Activated CD8-positive, alpha-beta memory T cell treated with anti-CD3 and anti-CD28 coated beads for 24 hours (primary cell): Measurements from ENCODE around the gene ZFHX3.

Experiments used
- DNase-seq: peaks from one replicate; pipeline ENCODE4 v3.0.0-alpha.2; 2020

The ZFHX3 gene

DNA sequence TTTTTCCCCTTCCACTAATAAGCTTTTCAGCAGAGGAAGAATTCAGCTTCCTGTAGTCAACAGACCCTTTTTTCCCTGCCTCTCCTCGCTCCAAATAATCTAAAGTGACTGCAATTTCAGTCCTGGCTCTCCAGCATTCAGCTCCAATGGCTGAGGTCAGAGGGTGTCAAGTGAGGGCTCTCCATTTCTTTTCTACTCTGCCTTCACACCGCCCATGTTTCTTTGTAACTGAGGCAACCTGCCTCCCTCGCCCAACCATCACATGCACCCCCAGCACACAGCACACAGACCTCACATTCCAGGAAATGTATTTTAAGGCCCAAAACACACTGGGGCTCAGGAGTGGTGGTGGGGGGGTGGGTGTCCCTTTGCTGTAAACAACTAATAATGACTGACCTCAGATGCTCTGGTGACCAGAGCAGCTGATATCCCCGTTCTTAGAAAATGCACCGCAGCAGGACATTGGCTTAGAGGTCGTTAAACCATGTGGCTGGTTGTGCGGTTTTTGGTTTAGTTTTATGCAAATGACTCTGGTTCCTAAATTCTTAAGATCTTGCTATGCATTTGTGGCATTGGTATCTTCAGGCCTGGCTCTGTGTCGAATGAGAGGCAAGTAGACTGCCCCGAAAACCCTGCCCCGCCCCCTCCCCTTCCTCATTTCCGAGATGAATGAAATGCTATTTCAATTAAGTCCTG lies 203.6 kb downstream of the ZFHX3 start:
- no peak for DNase-seq

DNA sequence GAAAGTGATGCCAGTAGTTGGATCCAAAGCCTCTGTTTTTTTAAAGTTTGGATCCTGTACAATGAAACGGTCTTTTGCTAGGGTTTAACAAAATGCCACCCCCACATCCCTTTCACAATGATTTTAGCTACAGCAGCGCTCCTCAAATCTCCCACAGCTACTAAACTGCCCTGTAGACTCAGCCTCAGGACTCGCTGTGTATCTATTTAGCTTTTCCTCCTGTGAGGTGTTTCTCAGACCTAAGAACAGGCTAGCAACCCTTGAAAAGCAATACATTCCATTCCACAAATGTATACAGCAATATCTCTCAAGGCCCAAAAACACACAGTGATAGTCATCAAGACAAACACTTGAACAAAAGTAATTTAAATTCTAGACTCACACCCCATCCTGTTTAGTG lies 206.4 kb downstream of the ZFHX3 start:
- DNase-seq, result no peak

DNA sequence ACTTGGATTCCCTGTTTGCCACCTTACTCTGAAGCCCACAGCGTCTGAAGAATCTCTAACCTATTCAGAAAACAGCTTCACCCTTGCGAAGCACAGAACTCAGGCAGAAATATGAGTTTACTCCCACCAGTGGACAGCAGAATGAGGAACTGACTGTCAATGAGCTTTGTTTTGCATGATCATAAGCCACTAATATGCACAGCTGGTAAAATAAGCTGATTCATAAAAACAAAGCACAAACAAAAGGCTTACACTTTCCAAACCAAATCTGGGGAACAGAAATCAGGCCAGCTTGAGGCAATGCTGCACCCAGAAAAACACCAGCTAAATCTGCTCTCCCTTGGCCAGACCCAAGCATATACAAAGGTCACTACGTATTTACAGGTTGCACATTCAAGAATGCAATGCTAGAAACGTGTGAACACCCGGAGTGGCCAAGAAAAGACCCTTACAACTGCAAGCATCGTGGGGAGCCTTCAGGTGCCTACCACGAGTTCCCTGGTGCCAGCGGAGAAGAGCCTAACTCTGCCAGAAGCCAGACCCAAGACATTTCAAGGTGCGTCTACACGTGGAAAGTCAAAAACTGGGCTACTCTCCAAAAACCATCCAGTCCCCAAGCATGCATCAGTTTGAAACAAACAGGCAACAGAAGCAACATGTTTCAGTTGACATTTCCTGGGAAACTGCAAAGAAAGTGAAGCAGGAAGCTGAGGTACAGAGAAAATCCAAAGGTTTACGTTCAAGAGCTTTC lies 207.1 kb downstream of the ZFHX3 start:
- DNase-seq, result no peak

DNA sequence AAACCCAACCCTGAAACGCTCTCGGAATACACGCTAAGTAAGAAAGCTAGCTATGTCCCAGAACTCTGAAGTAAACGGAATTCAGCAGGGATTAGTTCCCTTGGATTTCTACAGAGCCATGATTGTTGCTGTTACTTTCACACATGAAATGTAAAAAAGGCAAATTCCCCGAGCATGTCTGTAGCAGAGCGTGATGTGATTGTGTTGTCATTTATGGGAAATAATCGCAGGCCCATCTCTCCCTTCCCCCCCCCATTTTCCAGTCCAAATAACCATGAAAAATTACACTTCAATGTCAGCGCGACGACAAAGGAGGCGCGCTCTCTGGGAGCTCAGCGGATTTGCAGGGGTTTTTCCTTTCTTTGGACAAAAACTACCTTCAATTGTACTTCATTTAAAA lies 209.0 kb downstream of the ZFHX3 start:
- DNase-seq, result no peak

DNA sequence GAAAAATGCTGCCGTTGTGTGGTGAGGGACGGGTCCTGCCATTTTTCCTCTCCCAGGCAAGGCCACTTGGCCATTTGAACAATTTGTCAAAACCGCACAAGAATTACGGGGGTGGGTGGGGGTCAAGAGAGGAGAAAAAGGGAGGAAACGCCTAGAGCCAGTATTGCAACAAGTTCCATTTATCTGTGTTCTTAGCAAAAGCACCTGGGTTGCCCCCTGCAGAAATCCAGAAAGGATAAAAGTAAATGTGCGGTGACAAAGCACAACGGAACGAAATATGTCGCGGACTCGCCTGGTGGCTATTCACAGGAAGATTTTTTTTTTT lies 209.4 kb downstream of the ZFHX3 start:
- DNase-seq, result no peak

DNA sequence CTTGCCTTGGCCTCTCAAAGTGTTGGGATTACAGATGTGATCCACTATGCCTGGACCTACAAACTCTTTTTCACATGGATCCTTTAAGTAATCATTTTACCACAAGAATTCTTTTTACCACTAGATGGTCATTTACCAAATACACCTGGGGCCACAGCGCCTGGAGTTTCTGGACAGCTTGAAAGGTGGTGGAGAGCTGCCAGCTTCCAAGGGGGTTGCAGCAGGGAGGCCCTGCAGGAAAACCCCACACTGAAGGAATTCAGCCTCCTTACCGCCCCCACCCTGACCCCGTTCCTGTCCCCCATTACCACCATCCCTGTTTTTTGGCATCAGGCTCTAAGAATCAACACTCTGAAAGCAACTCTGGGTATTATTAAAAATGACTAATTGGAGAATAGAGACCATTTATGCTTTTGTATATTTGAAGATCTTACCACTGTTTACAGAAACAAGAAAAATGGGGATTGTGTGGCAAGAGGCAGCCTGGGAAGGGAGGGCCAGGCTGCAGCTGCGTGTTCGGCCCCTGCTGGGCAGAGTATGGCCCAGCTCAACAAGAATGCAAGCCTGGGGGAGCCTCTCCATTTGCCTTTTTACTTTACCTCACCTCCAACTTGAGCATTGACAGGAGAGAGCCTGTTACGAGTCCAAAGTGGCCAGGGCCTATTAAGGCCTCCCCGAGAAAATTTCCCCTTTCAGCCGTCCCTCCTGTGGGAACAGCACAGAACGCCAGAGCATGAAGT lies 209.9 kb downstream of the ZFHX3 start:
- no peak for DNase-seq

DNA sequence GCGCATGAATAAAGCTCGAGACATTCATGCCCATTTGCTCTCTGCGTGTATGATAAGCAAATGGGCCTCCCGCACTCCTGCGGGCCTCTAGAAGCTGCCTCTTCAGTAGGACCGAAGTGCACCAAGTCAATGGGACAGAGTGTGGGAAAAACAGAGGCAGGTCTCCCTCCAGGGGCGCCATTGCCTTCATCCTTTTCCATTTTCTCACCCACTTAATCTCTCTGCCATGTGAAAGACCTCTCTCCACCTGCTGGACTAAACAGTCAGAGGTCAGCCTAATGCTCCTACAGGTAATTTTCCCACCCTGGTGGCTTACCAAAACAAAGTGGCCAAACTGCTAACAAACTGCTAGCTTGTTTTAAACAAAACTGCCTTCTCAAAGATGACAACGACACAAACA lies 210.9 kb downstream of the ZFHX3 start:
- DNase-seq, result no peak

DNA sequence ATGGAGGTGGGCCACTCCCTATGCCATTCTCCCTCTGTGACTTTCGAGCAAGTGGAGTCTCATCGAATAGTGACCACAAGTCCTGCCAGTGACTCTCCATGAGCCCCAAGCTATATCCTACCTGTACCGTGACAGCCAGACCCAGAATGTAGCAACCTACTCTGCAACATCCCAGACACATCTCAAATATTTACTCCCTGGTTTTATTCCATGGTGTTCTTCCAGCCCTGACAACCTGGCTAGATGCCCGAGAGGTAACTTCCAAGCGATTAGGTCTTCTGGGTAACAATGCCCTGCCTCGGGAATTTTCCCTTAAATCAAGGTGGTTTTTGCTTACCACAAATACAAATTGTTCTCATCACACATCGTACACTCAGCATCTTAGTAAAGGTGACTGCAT lies 211.7 kb downstream of the ZFHX3 start:
- no peak for DNase-seq

DNA sequence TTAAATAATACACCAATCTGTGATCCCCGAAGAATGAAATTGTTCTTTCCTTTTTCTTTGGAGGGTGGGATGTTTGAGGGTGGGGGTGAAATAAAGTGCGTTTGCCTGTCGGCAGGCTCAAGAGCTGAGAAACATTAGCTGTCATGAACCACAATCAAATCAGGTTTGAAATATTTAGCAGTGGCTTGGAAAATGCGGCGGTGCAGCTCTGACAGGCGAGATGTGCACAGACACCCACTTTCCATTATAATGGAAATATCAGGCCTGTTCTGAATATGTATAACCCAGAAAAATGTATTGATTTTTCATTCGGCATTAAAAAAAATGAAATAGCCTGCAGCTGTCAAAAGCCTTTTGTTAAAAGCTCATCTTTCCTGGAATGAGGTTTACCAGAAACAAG lies 212.8 kb downstream of the ZFHX3 start:
- no peak for DNase-seq

DNA sequence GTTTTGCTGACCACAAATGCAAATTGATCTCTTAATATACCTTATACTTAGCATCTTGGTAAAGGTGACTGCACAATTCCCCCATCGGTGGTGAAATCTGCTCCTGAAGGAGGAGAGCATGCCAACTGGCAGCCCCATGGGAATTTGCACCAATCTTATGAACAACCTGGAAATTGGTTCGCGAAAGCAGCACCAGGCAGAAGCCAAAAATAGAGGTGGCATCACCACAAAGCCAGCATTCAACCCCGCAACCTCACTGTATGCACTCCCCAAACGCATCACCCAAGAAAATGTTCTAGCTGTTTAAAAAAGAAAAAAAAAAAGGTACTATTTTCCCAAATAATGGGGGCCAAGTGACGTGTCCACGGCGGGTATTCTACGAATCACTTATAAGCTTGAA lies 213.4 kb downstream of the ZFHX3 start:
- no peak for DNase-seq

DNA sequence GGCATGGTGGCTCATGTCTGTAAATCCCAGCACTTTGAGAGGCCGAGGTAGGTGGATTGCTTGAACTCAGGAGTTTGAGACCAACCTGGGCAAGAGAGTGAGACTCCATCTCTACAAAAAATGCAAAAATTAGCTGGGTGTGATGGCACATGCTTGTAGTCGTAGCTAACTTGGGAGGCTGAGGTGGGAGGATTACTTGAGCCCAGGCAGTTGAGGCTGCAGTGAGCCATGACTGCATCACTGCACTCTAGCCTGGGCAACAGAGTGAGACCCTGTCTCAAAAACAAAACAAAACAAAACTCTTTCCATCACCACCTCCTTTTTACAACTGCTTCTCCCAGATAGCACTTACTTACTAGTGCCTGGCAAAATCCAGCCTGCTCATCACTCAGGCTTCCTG lies 214.0 kb downstream of the ZFHX3 start:
- DNase-seq, result no peak

DNA sequence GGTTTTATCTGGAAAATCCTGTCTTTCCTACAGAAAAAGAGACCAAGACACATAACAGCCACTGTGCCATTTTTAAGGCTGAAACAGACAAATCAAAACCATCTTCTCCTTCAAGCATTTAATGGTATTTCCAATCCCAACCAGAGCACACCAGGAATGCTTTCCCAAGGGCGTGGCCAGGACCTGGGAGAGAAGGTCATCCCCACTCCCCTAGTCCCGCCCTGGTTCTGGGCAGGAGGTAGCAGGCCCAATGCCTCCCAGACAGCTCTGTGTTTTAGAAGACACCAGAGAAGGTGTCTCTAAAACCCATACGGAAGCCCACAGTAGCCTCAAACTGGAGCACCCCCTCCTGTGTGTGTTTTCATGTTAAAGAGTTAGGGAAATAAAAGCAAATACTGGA lies 214.4 kb downstream of the ZFHX3 start:
- DNase-seq, result no peak

DNA sequence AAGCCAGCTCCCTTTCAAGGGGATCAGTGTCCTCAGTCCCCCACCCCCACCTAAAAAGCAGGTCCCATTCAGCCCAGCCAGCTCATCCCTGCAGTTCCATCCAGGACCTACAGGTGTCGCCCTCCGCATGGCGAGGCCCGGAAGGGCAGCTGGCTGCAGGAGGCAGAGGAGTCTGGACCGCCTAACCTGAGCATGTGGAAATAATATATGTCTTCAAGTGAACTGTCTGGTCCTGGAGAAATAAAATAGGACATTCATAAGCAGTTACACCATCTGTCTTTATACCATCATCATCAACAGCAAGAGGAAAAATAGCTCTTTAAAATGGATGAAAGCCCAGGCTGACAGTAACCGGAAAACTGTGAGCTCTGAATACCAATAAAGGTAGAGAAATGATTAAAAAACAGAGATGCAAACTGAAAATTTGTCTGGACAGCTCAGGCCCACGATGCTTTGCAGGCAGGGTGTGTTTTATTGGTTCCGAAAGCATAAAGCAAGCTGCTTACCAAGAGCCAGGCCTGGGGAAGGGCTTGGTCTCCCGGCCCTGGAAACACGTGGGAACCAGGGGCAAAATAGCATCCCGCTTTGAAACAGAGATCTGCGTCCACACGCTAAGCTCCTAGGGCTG lies 215.2 kb downstream of the ZFHX3 start:
- peak; percentile 89 for DNase-seq

DNA sequence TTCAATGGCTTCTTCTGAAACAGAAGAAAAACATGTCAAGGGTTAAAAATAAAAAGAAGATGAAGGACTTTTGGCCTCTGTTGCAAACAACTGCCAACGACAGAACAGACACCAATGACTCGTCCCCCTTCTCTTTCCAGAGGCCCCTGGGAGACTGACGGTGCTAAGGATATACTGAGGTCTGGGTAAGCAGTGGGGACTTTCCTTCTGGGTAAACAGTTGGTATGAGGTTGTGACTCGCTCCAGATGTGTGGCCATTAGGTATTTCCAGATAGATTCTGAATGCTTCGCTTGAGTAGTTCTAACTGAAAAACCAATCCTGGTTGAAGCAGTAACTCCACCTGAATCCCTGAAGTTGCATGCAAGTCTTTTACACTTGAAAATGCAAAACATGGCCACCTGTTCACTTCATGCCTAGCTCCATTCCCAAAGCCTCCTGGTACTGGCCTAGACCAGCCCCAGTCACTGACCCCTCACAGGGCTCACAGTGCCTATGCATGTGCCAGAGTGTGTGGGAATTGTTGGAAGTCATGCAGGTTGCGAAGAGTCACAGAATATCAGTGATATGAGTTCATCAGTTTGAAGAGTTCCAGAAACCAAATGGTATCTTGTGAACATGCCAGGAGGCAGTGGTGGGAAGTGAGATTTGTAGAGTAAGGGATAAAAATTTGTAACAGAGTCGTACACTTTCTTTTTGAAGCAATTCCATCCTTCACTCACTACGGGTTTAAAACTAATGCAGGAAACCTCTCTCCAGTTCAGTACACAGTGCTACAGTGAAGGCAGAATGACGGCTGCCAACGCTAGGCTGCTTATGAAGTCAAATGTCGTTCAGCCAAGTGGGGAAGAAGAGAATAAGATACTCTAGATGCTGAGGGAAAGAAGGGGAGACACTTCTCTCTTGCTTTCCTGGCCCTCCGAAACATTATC lies 217.8 kb downstream of the ZFHX3 start:
- no peak for DNase-seq

DNA sequence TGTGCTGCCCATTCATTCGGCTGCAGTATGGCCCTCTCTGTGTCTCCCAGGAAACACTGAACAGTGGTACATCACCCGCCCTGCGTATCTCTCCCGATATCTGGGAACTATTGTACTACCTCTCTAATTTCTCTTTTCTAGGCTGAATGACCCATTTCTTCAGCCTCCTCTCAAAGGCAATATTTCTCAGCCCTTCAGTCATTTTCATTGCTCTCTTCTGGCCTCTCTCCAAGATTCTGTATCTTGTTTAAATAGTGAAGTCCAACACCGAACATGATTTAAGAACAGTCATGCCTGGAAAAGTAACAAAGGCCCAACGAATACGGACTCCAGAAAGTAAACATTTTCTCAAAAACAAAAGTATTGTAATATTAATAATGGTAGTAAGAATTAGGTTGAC lies 220.1 kb downstream of the ZFHX3 start:
- no peak for DNase-seq

DNA sequence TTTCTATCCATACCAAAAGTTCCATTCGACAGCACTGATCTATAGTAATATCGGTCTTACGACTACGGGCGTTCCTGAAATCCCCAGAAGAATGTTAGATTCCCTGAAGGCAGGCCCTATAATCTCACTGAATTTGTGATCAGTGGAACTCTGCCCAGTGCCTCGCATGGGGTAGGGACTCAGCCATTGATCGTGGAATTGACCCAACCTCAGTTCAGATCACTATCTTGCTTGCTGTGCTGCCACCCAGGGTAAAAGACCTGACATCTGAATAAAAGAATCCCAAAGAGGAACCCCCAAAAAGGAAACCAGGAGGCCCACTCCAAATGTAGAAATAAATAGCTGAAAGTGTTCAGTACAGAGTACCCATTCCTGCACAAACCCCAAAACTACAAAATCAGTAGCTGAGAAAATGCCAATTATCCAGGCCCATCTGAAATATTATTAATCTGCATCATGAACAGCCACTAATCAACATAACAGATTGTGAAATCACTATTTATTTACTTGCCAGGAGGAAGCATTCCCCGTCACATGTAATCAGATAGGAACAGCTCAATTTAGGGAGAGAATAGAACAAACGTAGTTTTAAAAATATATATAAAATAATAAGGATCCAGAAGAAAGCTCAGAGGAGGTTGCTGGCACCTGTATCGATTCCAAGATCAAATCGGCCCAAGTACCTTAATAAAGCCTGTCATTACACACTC lies 221.9 kb downstream of the ZFHX3 start:
- no peak for DNase-seq

DNA sequence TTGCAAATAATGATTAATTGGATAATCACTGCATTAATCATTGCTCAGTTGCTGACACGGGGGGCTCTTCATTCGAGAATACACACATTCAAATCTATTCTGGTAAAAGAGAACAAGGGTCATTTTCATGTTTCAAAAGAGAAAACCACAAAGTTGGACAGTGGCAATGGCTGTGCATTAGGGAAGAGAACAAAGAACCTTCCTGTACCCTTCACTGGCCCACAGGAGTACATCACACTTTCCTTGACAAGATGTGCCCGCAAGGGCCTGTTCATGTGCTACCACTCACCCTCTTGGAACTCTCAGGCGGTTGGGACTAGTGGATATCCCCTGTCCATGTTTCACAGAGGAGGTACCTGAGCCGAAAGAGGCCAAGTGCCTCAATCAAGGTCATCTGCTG lies 223.2 kb downstream of the ZFHX3 start:
- DNase-seq, result no peak

DNA sequence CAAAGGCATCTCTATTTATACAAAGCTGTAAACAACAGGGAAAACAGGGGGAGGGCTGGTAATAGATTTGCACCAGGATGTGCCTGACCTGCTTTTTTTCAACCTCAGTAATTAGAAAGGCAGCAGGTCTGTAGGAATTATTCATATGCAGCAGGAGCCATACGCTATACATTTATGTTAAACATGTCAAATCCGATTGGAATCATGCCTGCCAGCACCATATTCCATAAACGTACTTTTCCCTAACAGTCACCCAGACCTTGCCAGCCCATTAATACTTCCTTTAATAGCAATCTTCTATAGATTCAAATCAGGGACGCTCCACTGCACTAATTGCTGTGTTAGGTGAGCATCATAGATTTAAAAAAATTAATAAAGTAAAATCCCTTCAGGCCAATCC lies 223.9 kb downstream of the ZFHX3 start:
- DNase-seq, result no peak

DNA sequence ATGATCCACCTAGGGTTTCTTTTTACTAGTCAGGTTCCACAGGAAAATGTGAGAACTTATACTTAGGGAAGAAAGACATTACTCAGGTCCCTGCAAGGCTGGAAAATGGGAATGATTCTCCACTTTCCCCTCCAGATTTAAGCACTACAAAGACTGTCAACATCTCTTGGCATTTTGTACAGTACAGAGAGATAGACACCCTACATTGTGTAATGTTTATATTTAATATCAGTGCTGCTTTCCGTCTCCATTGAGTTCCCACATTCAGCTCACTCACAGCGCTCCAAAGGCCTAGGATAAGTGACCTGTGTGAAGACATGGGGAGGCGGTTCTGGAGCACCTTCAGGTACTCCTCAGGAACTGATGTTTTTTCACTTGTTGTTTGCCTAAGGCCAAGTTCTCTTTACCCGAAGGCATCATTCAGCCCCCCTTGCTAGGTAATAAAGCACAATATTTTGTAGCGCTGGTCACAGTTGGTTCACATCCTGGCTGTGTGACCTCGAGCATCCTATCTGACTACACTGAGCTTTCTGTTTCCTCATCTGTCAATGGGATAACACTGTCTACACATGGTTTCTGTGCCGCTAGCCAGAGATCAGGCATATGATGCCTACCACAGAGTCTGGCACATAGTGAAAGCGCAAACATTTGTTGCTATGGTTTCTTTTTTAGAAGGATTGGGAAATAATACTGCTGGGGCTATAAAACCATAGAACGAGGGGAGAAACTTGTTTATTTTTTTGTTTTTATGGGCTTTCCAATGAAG lies 226.6 kb downstream of the ZFHX3 start:
- no peak for DNase-seq

DNA sequence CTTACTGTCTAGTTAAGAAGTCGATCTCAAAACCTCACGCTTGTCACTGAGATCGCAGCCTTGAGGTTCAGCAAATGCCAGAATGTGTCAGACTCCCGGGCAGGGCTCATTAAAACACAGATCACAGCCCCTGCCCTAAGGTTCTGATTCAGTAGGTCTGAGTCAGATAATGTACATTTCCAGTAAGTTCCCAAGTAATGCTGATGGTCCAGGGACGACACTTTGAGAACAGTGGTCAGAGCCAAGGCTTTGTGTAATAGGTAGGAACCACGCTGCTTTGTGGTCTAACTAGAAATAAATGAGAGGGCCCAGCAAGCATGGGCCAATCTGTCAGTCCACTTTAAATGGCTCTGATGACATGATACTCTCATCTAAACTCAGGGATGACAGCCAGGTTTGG lies 228.6 kb downstream of the ZFHX3 start:
- DNase-seq, result no peak

DNA sequence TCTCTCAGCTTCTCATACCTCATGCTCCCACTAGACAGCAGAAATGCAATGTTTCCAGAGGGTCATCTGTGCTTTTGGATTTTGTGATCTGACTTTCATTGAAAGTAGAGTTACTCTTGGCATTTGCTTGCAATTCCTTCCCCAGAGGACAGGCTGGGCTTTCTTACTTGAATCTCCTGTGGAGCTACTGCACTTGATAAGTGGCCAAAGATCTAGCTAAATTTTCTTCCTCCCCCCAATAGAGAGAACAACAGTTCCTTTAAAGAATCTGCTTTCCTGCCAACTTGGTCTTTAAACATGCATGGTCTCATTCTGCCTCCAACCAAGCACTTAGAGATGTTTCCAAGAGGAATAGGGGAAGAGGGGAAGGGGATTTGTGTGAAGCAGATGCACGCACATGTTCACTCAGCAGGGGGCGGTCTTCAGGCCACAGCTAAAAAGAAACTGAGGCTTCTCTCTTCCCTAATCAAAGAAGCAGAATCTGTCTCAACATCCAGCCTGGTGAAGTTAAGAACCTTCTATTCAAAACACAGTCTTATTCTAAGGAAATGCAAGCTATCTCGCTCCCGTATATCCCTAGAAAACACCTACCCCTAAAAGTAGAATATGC lies 229.6 kb downstream of the ZFHX3 start:
- DNase-seq, result no peak
